Retina (tissue), 1 donor: ENCODE results near the gene HHIPL1.

Experiments used
- DNase-seq: peaks from one replicate; pipeline ENCODE4 v3.0.0-alpha.2; 2016

HHIPL1 gene

GRCh38 chr14:99612071-99612737, 32.7 kb upstream of the HHIPL1 start:
- DNase-seq: no peak

GRCh38 chr14:99612738-99613330, 32.1 kb upstream of the HHIPL1 start:
- no peak for DNase-seq

- no peak for DNase-seq
Observed at GRCh38 chr14:99615497-99616157, 29.3 kb upstream of the HHIPL1 start.

- no peak for DNase-seq
Observed at GRCh38 chr14:99616832-99617800, 27.8 kb upstream of the HHIPL1 start.

- DNase-seq: peak; percentile 66
Observed at GRCh38 chr14:99619835-99620834, 24.8 kb upstream of the HHIPL1 start.

- no peak for DNase-seq
Observed at GRCh38 chr14:99621948-99622347, 23.0 kb upstream of the HHIPL1 start.

- no peak for DNase-seq
Observed at GRCh38 chr14:99624024-99624423, 20.9 kb upstream of the HHIPL1 start.

- DNase-seq: no peak
Observed at GRCh38 chr14:99624971-99625370, 20.0 kb upstream of the HHIPL1 start.

GRCh38 chr14:99625476-99625875, 19.5 kb upstream of the HHIPL1 start:
- no peak for DNase-seq

GRCh38 chr14:99626041-99626648, 18.8 kb upstream of the HHIPL1 start:
- DNase-seq: no peak

- no peak for DNase-seq
Observed at GRCh38 chr14:99627100-99627499, 17.8 kb upstream of the HHIPL1 start.

- DNase-seq: no peak
Observed at GRCh38 chr14:99627510-99628381, 17.2 kb upstream of the HHIPL1 start.

- peak; percentile 91 for DNase-seq
Observed at GRCh38 chr14:99628887-99629618, 15.9 kb upstream of the HHIPL1 start.

GRCh38 chr14:99630202-99630601, 14.7 kb upstream of the HHIPL1 start:
- DNase-seq: no peak

- DNase-seq: peak; percentile 43
Observed at GRCh38 chr14:99632410-99633035, 12.4 kb upstream of the HHIPL1 start.

- DNase-seq: no peak
Observed at GRCh38 chr14:99633141-99633540, 11.8 kb upstream of the HHIPL1 start.

GRCh38 chr14:99633918-99634317, 11.0 kb upstream of the HHIPL1 start:
- peak; percentile 53 for DNase-seq

- peak; percentile 54 for DNase-seq
Observed at GRCh38 chr14:99634443-99634842, 10.5 kb upstream of the HHIPL1 start.

- no peak for DNase-seq
Observed at GRCh38 chr14:99635116-99635515, 9.8 kb upstream of the HHIPL1 start.
